ENCODE results near the gene IGDCC3. TPM values are rescaled to one million over a fixed set of nuclear protein-coding genes. Genes with fewer than 3 reads are reported as not detected.

Gene IGDCC3
- total and polyA plus RNA-seq, 2 donors (not counting 3 experiments of a cell fraction or from before 2014, with no cell fraction given), result 0.03 TPM; not detected in 1

GRCh38 chr15:65383991-65384390 is 6.2 kb upstream of the IGDCC3 start:
- no peaks in the 10 kb centered on the region for H3K9me1 ChIP-seq (replicated peaks; ENCODE audit: control insufficient read depth, extremely low read depth, insufficient read depth, low read length)

More at GRCh38 chr15:65383991-65384390, 6.2 kb upstream of the IGDCC3 start:
- H3K27me3 ChIP-seq (ENCODE audit: control insufficient read depth in 2 of 2, insufficient read depth in 2 of 2, low read length in 2 of 2), result peaks cover 13% of the 10 kb centered on the region in 2 experiments
- TF ChIP-seq POLR2AphosphoS5 (IDR thresholded peaks at IDR 0.05; ENCODE audit: insufficient read depth, low read depth, low read length), result no peak
- no peak for TF ChIP-seq MYC (IDR thresholded peaks at IDR 0.05; ENCODE audit: low read depth, low read length)
- TF ChIP-seq MAX (IDR thresholded peaks at IDR 0.05; ENCODE audit: insufficient read depth, insufficient read length), result no peak
- no peak for TF ChIP-seq GATA2 (IDR thresholded peaks at IDR 0.05; ENCODE audit: insufficient read depth, insufficient read length, low read depth, low read length)
- TF ChIP-seq CTCF (IDR thresholded peaks at IDR 0.05; ENCODE audit: extremely low read depth in 1 of 2, insufficient read depth in 1 of 2, low read depth in 1 of 2, low read length in 2 of 2), result no peak
- TF ChIP-seq JUN (IDR thresholded peaks at IDR 0.05; ENCODE audit: borderline replicate concordance, insufficient read depth, insufficient read length, low read depth), result no peak
- TF ChIP-seq POLR2A (IDR thresholded peaks at IDR 0.05; ENCODE audit: low read depth, low read length), result no peak
- no peak for TF ChIP-seq EZH2 (IDR thresholded peaks at IDR 0.05; ENCODE audit: borderline replicate concordance, low read depth, low read length, severe bottlenecking)
- no peak for TF ChIP-seq FOS (IDR thresholded peaks at IDR 0.05; ENCODE audit: borderline replicate concordance, insufficient read depth, low read length)
- H3K4me1 ChIP-seq (ENCODE audit: control insufficient read depth, extremely low read depth, insufficient read depth, low read length), result peaks cover 6% of the 10 kb centered on the region
- H3K9me3 ChIP-seq (replicated peaks; ENCODE audit: control insufficient read depth, insufficient read depth, low read length), result no peaks in the 10 kb centered on the region
- intact Hi-C loops (cut with micrococcal nuclease), result no loop called here
- no peaks in the 10 kb centered on the region for H3K79me2 ChIP-seq (ENCODE audit: control insufficient read depth, insufficient read depth, low read length)
- H3K27ac ChIP-seq (ENCODE audit: insufficient read depth, low read depth, low read length), result no peak overlapping the region
- H3K4me2 ChIP-seq (ENCODE audit: insufficient read depth, low read length), result no peak overlapping the region
- no peaks in the 10 kb centered on the region for H3K36me3 ChIP-seq (ENCODE audit: control insufficient read depth in 2 of 2, extremely low read depth in 1 of 2, insufficient read depth in 2 of 2, low read length in 2 of 2)
- FAIRE-seq (peak; percentile 31), DNase-seq (ENCODE audit: low read depth, low spot score) (no peak)
- POLR2A ChIA-PET, result interaction anchor here (3.1 kb wide), 1 partner anchor 79 kb away, joined by 12 read pairs; the partner anchor contains the start of gene RNU5B-1
- dilution Hi-C loops (cut with MboI; ENCODE audit: extremely low pct_ligation_motif_present, low sequenced_read_pairs), result no loop called here
- H2AFZ ChIP-seq (ENCODE audit: low read depth, low read length), result no peak overlapping the region
- H3K4me3 ChIP-seq (replicated peaks in 1 of 3; ENCODE audit: insufficient read depth in 1 of 3, low read depth in 1 of 3, low read length in 3 of 3), result no peak overlapping the region
- no peak overlapping the region for H3K9ac ChIP-seq (replicated peaks; ENCODE audit: extremely low read depth, insufficient read depth, low read length)
- H4K20me1 ChIP-seq (replicated peaks; ENCODE audit: control insufficient read depth, extremely low read depth, insufficient read depth, low read length), result no peaks in the 10 kb centered on the region
- BruUV-seq (replicated peaks), result no TSS peak
- CTCF ChIA-PET, result interaction anchor here (0.6 to 11.5 kb wide), 9 partner anchors 11 to 64 kb away, joined by 3 to 274 read pairs (median 4); no protein-coding TSS in a partner anchor
